Right lobe of liver (tissue), 4 donors: ENCODE results near the gene RGSL1.

Source experiments
- CTCF ChIP-seq, 4 donors: fragments of 200-600 bp in 3 of 4; fragments of 450-650 bp in 1 of 4; IDR thresholded peaks; one replicate each; pipeline versions ENCODE4 v1.5.1 to v1.8.0; 2016 to 2022; ENCODE audit warnings: antibody characterized with exemption in 4 of 4, mild to moderate bottlenecking in 2 of 4
- POLR2A ChIP-seq: fragments of 450-650 bp; IDR thresholded peaks from one replicate; pipeline ENCODE4 v1.6.1; 2017; ENCODE audit warnings: antibody characterized with exemption, mild to moderate bottlenecking
- donor health status: DM: no; HTN: no; CAD: no.
- donor health status: DM: no; HTN: no; CAD: no.
- donor health status: DM: no; HTN: yes; CAD: no.

GRCh38 chr1:182415789-182416188, 34.2 kb upstream of the RGSL1 start:
- TF ChIP-seq CTCF (IDR thresholded peaks at IDR 0.05) (no peak), POLR2A (no peak)
